HEK293T (cell line): ENCODE results near the gene SLC4A1.

ENCODE experiments used
- CTCF ChIA-PET: fragments of 350-600 bp; formaldehyde crosslinking; extraction: SDS; loops from one replicate; lab custom pipeline; 2021; ENCODE audit warnings: antibody characterized with exemption, inconsistent platforms; lab: Yijun Ruan, JAX
- POLR2A ChIA-PET: fragments of 350-600 bp; formaldehyde crosslinking; extraction: SDS; loops from one replicate; lab custom pipeline; 2020; ENCODE audit warnings: antibody characterized with exemption, inconsistent platforms; lab: Yijun Ruan, JAX
- DNase-seq: peaks from one replicate; pipeline ENCODE4 v3.0.0; 2012; ENCODE audit warnings: mixed read lengths; ENCODE audit errors: extremely low spot score
- ARNT ChIP-seq: fragments of 450-650 bp; IDR thresholded peaks from 2 replicates; pipeline ENCODE4 v1.6.1; 2017; ENCODE audit warnings: mild to moderate bottlenecking
- BHLHE40 ChIP-seq: fragments of 450-650 bp; IDR thresholded peaks from 2 replicates; pipeline ENCODE4 v1.6.1; 2016; ENCODE audit warnings: mild to moderate bottlenecking, moderate library complexity, borderline replicate concordance
- CTBP1 ChIP-seq: fragments of 450-650 bp; IDR thresholded peaks from 2 replicates; pipeline ENCODE4 v1.6.1; 2016; ENCODE audit warnings: borderline replicate concordance
- ELF4 ChIP-seq: fragments of 450-650 bp; IDR thresholded peaks from 2 replicates; pipeline ENCODE4 v1.6.1; 2017; ENCODE audit warnings: antibody characterized with exemption
- FOXA1 ChIP-seq: fragments of 450-650 bp; IDR thresholded peaks from 2 replicates; pipeline ENCODE4 v1.6.1; 2016; ENCODE audit warnings: mild to moderate bottlenecking
- FOXK2 ChIP-seq: fragments of 450-650 bp; IDR thresholded peaks from 2 replicates; pipeline ENCODE4 v1.6.1; 2016; ENCODE audit warnings: mild to moderate bottlenecking
- FOXM1 ChIP-seq: fragments of 450-650 bp; IDR thresholded peaks from 2 replicates; pipeline ENCODE4 v1.6.1; 2017; ENCODE audit warnings: mild to moderate bottlenecking, borderline replicate concordance
- HDGF ChIP-seq: fragments of 450-650 bp; IDR thresholded peaks from 2 replicates; pipeline ENCODE4 v1.6.1; 2017; ENCODE audit warnings: antibody characterized with exemption, borderline replicate concordance
- L3MBTL2 ChIP-seq: fragments of 450-650 bp; conservative IDR thresholded peaks from 2 replicates; pipeline ENCODE4 v1.6.1; 2016; ENCODE audit warnings: mild to moderate bottlenecking
- LEF1 ChIP-seq: fragments of 450-650 bp; IDR thresholded peaks from 2 replicates; pipeline ENCODE4 v1.6.1; 2017; ENCODE audit warnings: mild to moderate bottlenecking, borderline replicate concordance
- NFRKB ChIP-seq: fragments of 450-650 bp; IDR thresholded peaks from 2 replicates; pipeline ENCODE4 v1.6.1; 2016; ENCODE audit warnings: mild to moderate bottlenecking, moderate library complexity
- PKNOX1 ChIP-seq: fragments of 450-650 bp; IDR thresholded peaks from 2 replicates; pipeline ENCODE4 v1.6.1; 2016
- SP1 ChIP-seq: fragments of 450-650 bp; IDR thresholded peaks from 2 replicates; pipeline ENCODE4 v1.6.1; 2017
- SUZ12 ChIP-seq: fragments of 450-650 bp; IDR thresholded peaks from 2 replicates; pipeline ENCODE4 v1.6.1; 2016; ENCODE audit warnings: mild to moderate bottlenecking
- TARDBP ChIP-seq: fragments of 450-650 bp; IDR thresholded peaks from 2 replicates; pipeline ENCODE4 v1.6.1; 2016
- ZNF384 ChIP-seq: fragments of 450-650 bp; IDR thresholded peaks from 2 replicates; pipeline ENCODE4 v1.6.1; 2016

SLC4A1 gene

GRCh38 chr17:44267818-44268490 lies at the start of gene SLC4A1:
SLC4A1 (minus strand) TSS chr17:44268135; CDS start chr17:44262866, 5,269 bp downstream.
- DNase-seq, result no peak
- CTCF ChIA-PET, result no interaction called here
- POLR2A ChIA-PET, result no interaction called here
- TF ChIP-seq NFRKB (no peak), FOXA1 (no peak), HDGF (no peak), SUZ12 (no peak), BHLHE40 (no peak), TARDBP (no peak), CTBP1 (no peak), ARNT (no peak), SP1 (no peak), ELF4 (no peak), LEF1 (no peak), L3MBTL2 (no peak), PKNOX1 (no peak), ZNF384 (no peak), FOXK2 (no peak), FOXM1 (no peak)

GRCh38 chr17:44317545-44317944 lies 49.6 kb upstream of the SLC4A1 start:
- CTCF ChIA-PET, result interaction anchor here (1.2 kb wide), 1 partner anchor 28 kb away, joined by 3 read pairs; no protein-coding TSS in a partner anchor
- DNase-seq, result no peak
- POLR2A ChIA-PET, result interaction anchor here (0.8 to 2.3 kb wide), 2 partner anchors 9 to 96 kb away, joined by 3 to 5 read pairs; no protein-coding TSS in a partner anchor
- TF ChIP-seq ARNT (no peak), PKNOX1 (no peak), FOXK2 (no peak), NFRKB (no peak), CTBP1 (no peak), LEF1 (no peak), SUZ12 (no peak), ELF4 (no peak), TARDBP (no peak), BHLHE40 (no peak)

DNA sequence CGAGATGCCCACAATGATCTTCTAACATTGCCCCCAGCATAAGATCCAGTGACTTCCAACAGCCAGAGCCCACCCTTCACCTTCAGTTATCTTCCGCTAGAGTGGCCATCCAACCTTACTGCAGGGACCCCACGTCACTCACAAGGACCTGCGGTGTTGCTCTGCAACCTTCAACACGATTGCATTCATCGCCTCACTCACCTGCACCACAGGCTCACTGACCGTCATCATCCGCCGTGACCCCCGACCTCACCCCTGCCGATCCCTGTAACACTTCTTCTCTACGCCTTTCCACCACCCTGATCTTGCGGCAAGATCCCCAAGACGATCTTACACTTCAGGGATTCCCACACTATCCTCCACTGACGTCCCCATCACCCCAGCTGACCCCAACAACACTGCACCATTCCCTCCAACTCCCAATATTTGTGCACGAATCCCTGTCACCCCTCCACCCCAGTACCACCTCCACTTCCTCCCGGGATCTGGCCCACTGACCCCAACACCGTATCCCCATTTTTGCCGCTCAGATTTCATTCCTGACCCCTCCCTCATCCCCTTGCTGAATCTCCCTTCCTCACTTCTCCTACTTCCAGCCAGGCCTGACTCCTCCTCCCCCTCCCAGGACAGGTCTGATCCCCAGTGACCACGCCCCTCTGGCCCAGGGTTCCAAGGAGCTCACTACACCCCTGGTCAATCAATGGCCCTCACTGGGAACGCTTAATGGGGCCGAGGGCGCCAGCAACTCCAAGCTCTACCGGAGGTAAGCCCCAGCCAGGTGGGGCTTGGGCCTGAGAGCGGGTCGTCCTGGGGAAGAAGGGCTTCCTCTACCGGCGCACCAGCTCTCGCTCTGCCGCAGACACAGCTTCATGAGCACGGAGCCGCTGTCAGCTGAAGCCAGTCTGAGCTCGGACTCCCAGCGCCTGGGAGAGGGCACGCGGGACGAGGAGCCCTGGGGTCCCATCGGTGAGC lies 48.1 kb upstream of the SLC4A1 start:
- ChIA-PET POLR2A (interaction anchor here (0.9 to 1.5 kb wide), 3 partner anchors 11 to 98 kb away, joined by 3 to 5 read pairs (median 4); no protein-coding TSS in a partner anchor), CTCF (interaction anchor here (0.8 to 1.2 kb wide), 2 partner anchors 30 to 106 kb away, joined by 3 to 4 read pairs; no protein-coding TSS in a partner anchor)
- TF ChIP-seq ELF4 (no peak), FOXM1 (no peak)
- no peak for DNase-seq

- TF ChIP-seq SUZ12 (no peak), LEF1 (no peak), FOXA1 (no peak), BHLHE40 (no peak), FOXM1 (no peak), ELF4 (no peak), L3MBTL2 (no peak), HDGF (no peak), NFRKB (no peak), FOXK2 (no peak), PKNOX1 (no peak), TARDBP (no peak), SP1 (no peak)
- DNase-seq, result peak; percentile 71
Measured at GRCh38 chr17:44314869-44315661, 47.1 kb upstream of the SLC4A1 start.

DNA sequence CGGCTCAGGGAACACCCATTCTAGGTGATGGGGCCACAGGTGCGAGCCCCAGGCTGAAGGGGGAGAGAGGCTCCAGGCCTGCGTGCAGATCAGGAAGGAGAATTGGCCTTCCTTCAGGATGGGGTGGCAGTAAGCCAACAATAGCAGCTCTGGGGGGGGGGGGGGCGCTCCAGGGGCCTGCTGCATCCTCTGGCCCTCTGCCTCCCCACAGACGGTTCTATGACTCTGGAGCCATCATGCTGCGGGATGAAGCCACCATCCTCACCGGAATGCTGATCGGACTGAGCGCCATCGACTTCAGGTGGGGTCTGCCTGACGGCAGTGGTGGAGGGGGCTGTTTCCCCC lies 46.6 kb upstream of the SLC4A1 start:
- ChIA-PET POLR2A (interaction anchor here (1.5 kb wide), 1 partner anchor 13 kb away, joined by 5 read pairs; no protein-coding TSS in a partner anchor), CTCF (interaction anchor here (0.6 kb wide), 1 partner anchor 198 kb away, joined by 3 read pairs; no protein-coding TSS in a partner anchor)
- DNase-seq, result no peak
- TF ChIP-seq FOXK2 (no peak), FOXM1 (no peak), L3MBTL2 (no peak), LEF1 (no peak), FOXA1 (no peak), PKNOX1 (no peak), TARDBP (no peak), SP1 (no peak), ARNT (no peak), HDGF (no peak), ELF4 (no peak), SUZ12 (no peak), ZNF384 (no peak), BHLHE40 (no peak), NFRKB (no peak), CTBP1 (no peak)

More at GRCh38 chr17:44314869-44315661, 47.1 kb upstream of the SLC4A1 start:
- CTCF ChIA-PET, result interaction anchor here (0.6 kb wide), 1 partner anchor 630 kb away, joined by 6 read pairs; no protein-coding TSS in a partner anchor
- POLR2A ChIA-PET, result interaction anchor here (0.9 to 1.5 kb wide), 2 partner anchors 12 to 30 kb away, joined by 3 to 5 read pairs; no protein-coding TSS in a partner anchor
